Endothelial cell of umbilical vein (primary cell): ENCODE data around the gene IGF1. TPM values are rescaled to one million over a fixed set of nuclear protein-coding genes. Genes with fewer than 3 reads are reported as not detected.

ENCODE experiments used
- BruUV-seq: library from RNA; stranded (reverse); fragments of 400-500 nt; replicated peaks from 2 replicates; lab custom pipeline; 2021; lab: Mats Ljungman, UMichigan
- CTCF ChIA-PET: fragments of 300-600, 350-600 bp; sonication (Branson Sonifier 250); formaldehyde crosslinking; loops from one replicate; lab custom pipeline; 2021; ENCODE audit warnings: antibody characterized with exemption, inconsistent platforms; lab: Charles Lee
- POLR2A ChIA-PET: fragments of 300-600, 350-600 bp; sonication (Branson Sonifier 250); formaldehyde crosslinking; loops from one replicate; lab custom pipeline; 2021; ENCODE audit warnings: antibody characterized with exemption, inconsistent platforms; lab: Charles Lee
- DNase-seq: peaks from one replicate; pipeline ENCODE4 v3.0.0-alpha.2; 2011; ENCODE audit warnings: low read depth, low spot score
- FAIRE-seq: peaks from 2 replicates; lab custom pipeline; 2011; peaks lifted over from hg19 to GRCh38; lab: Jason Lieb, UNC
- H2AFZ ChIP-seq: 2 replicates; pipeline ENCODE4 v1.6.0; 2012; ENCODE audit warnings: low read depth, low read length, control low read depth, inconsistent platforms
- H3K27ac ChIP-seq: 2 replicates; pipeline ENCODE4 v1.5.1; 2011; ENCODE audit warnings: low read depth, mild to moderate bottlenecking, control low read depth, low read length, moderate library complexity; ENCODE audit not compliant: insufficient read depth
- H3K27me3 ChIP-seq, 2 experiments: 2 replicates each; pipeline versions ENCODE4 v1.6.0 to v1.6.1; 2011; ENCODE audit warnings: low read length in 2 of 2, mixed read lengths in 1 of 2; ENCODE audit not compliant: control insufficient read depth in 2 of 2, insufficient read depth in 2 of 2
- H3K36me3 ChIP-seq, 2 experiments: 2 replicates in 1 of 2; 3 replicates in 1 of 2; pipeline ENCODE4 v1.5.1; 2011; ENCODE audit warnings: low read length in 2 of 2, mild to moderate bottlenecking in 1 of 2, moderate library complexity in 1 of 2; ENCODE audit not compliant: control insufficient read depth in 2 of 2, insufficient read depth in 2 of 2; ENCODE audit errors: extremely low read depth in 1 of 2
- H3K4me1 ChIP-seq: 3 replicates; pipeline ENCODE4 v1.5.1; 2011; ENCODE audit warnings: mild to moderate bottlenecking, low read length; ENCODE audit not compliant: control insufficient read depth, insufficient read depth; ENCODE audit errors: extremely low read depth
- H3K4me2 ChIP-seq: 2 replicates; pipeline ENCODE4 v1.6.1; 2011; ENCODE audit warnings: low read length, control low read depth, mixed read lengths; ENCODE audit not compliant: insufficient read depth
- H3K4me3 ChIP-seq, 3 experiments: fragments of 200-600 bp in 1 of 3; sonication (generic), shearing (Covaris generic) in 1 of 3; replicated peaks in 1 of 3; 2 replicates each; pipeline ENCODE4 v1.5.1; 2011 to 2016; ENCODE audit warnings: control low read depth in 3 of 3, low read length in 3 of 3, mild to moderate bottlenecking in 2 of 3, inconsistent platforms in 1 of 3, low read depth in 1 of 3, moderate library complexity in 1 of 3; ENCODE audit not compliant: insufficient read depth in 1 of 3
- H3K79me2 ChIP-seq: 2 replicates; pipeline ENCODE4 v1.6.0; 2012; ENCODE audit warnings: low read length, inconsistent platforms; ENCODE audit not compliant: control insufficient read depth, insufficient read depth
- H3K9ac ChIP-seq: replicated peaks from 2 replicates; pipeline ENCODE3; 2011; ENCODE audit warnings: low read length, control low read depth; ENCODE audit not compliant: insufficient read depth; ENCODE audit errors: extremely low read depth
- H3K9me1 ChIP-seq: replicated peaks from 3 replicates; pipeline ENCODE4 v1.6.0; 2011; ENCODE audit warnings: mild to moderate bottlenecking, low read length; ENCODE audit not compliant: control insufficient read depth, insufficient read depth; ENCODE audit errors: extremely low read depth
- H3K9me3 ChIP-seq: replicated peaks from 2 replicates; pipeline ENCODE4 v1.5.1; 2012; ENCODE audit warnings: low read length, inconsistent platforms; ENCODE audit not compliant: control insufficient read depth, insufficient read depth
- H4K20me1 ChIP-seq: replicated peaks from 2 replicates; pipeline ENCODE3; 2011; ENCODE audit warnings: mild to moderate bottlenecking, low read length; ENCODE audit not compliant: control insufficient read depth, insufficient read depth; ENCODE audit errors: extremely low read depth
- CTCF ChIP-seq, 2 donors: IDR thresholded peaks; 1 replicate in 1 of 2; 2 replicates in 1 of 2; pipeline ENCODE4 v1.5.1; 2011; ENCODE audit warnings: low read length in 2 of 2, mild to moderate bottlenecking in 2 of 2, moderate library complexity in 2 of 2, control low read depth in 1 of 2, inconsistent platforms in 1 of 2, low read depth in 1 of 2; ENCODE audit not compliant: insufficient read depth in 1 of 2; ENCODE audit errors: extremely low read depth in 1 of 2
- EZH2 ChIP-seq: IDR thresholded peaks from 2 replicates; pipeline ENCODE4 v1.6.1; 2012; ENCODE audit warnings: borderline replicate concordance, low read depth, mild to moderate bottlenecking, moderate library complexity, low read length, inconsistent platforms; ENCODE audit not compliant: severe bottlenecking
- FOS ChIP-seq: IDR thresholded peaks from 2 replicates; pipeline ENCODE4 v1.6.1; 2011; ENCODE audit warnings: mild to moderate bottlenecking, low read length, moderate library complexity, borderline replicate concordance; ENCODE audit not compliant: insufficient read depth
- GATA2 ChIP-seq: IDR thresholded peaks from 2 replicates; pipeline ENCODE4 v1.7.0; 2011; ENCODE audit warnings: low read depth, mild to moderate bottlenecking, moderate library complexity, mixed read lengths, low read length; ENCODE audit not compliant: insufficient read length, insufficient read depth
- JUN ChIP-seq: IDR thresholded peaks from 2 replicates; pipeline ENCODE4 v1.6.1; 2011; ENCODE audit warnings: borderline replicate concordance, low read depth; ENCODE audit not compliant: insufficient read length, insufficient read depth
- MAX ChIP-seq: IDR thresholded peaks from 2 replicates; pipeline ENCODE4 v1.6.1; 2011; ENCODE audit not compliant: insufficient read depth, insufficient read length
- MYC ChIP-seq: IDR thresholded peaks from one replicate; pipeline ENCODE4 v1.6.1; 2011; ENCODE audit warnings: mild to moderate bottlenecking, low read depth, low read length
- POLR2A ChIP-seq: IDR thresholded peaks from 2 replicates; pipeline ENCODE4 v1.6.1; 2012; ENCODE audit warnings: low read depth, mild to moderate bottlenecking, control low read depth, low read length
- POLR2AphosphoS5 ChIP-seq: IDR thresholded peaks from 2 replicates; pipeline ENCODE4 v1.6.1; 2012; ENCODE audit warnings: low read depth, mild to moderate bottlenecking, control low read depth, low read length, moderate library complexity; ENCODE audit not compliant: insufficient read depth
- dilution Hi-C: fragments of 300-500 bp; cut with MboI; formaldehyde crosslinking; loops from one replicate; pipeline ENCODE4 v1.15.0; 2019; ENCODE audit warnings: low sequenced_read_pairs; ENCODE audit not compliant: extremely low pct_ligation_motif_present
- intact Hi-C: fragments of 100-400 bp; cut with micrococcal nuclease; formaldehyde crosslinking; loops from one replicate; pipeline ENCODE4 v1.10.0; 2022
- polyA plus RNA-seq, 4 experiments: library from polyadenylated mRNA; depleted of rRNA in 3 of 4; stranded (reverse) in 3 of 4; unstranded in 1 of 4; fragments of >200 nt; gene quantifications; 2 replicates each; pipeline versions ENCODE4 v1.2.1 to v1.2.3, GENCODE V29; 2011 to 2012; ENCODE audit warnings: missing spikeins in 1 of 4
- total RNA-seq: library from RNA; stranded (reverse); gene quantifications from 2 replicates; pipeline ENCODE4 v1.2.3, GENCODE V29; 2021

IGF1 gene
- total and polyA plus RNA-seq, 2 donors (not counting 3 experiments of a cell fraction or from before 2014, with no cell fraction given), result 0.10 TPM; not detected in 1

GRCh38 chr12:102419094-102419764 is 61.1 kb downstream of the IGF1 start:
- no peaks in the 10 kb centered on the region for H3K27me3 ChIP-seq
- no peak overlapping the region for H2AFZ ChIP-seq
- no peaks in the 10 kb centered on the region for H3K36me3 ChIP-seq
- FAIRE-seq (no peak), DNase-seq (no peak)
- ChIA-PET POLR2A (no interaction called here), CTCF (interaction anchor here (0.9 to 1.1 kb wide), 3 partner anchors 10 to 66 kb away, joined by 3 read pairs; no protein-coding TSS in a partner anchor)
- dilution Hi-C loops, result no loop called here
- no TSS peak for BruUV-seq
- intact Hi-C loops, result no loop called here
- no peaks in the 10 kb centered on the region for H4K20me1 ChIP-seq
- H3K4me3 ChIP-seq, result no peak overlapping the region
- no peak overlapping the region for H3K27ac ChIP-seq
- no peak overlapping the region for H3K4me2 ChIP-seq
- H3K9me3 ChIP-seq, result no peaks in the 10 kb centered on the region
- no peaks in the 10 kb centered on the region for H3K9me1 ChIP-seq
- H3K79me2 ChIP-seq, result no peaks in the 10 kb centered on the region
- no peak overlapping the region for H3K9ac ChIP-seq
- H3K4me1 ChIP-seq, result peaks cover 8% of the 10 kb centered on the region
- TF ChIP-seq GATA2 (no peak), FOS (no peak), EZH2 (no peak), POLR2A (no peak), JUN (no peak), MAX (no peak), POLR2AphosphoS5 (no peak), CTCF (IDR thresholded peaks at IDR 0.05; ENCODE audit: extremely low read depth in 1 of 2, insufficient read depth in 1 of 2, low read depth in 1 of 2, low read length in 2 of 2) (no peak), MYC (no peak)
